Neuronal stem cell (in vitro differentiated cells): ENCODE results near the gene RPL39L.
A peak's percentile ranks its signal among the peaks of the same experiment; 100 is the strongest.

Experiments used
- DNase-seq: peaks from one replicate; pipeline ENCODE4 v3.0.0-alpha.2; 2013; ENCODE audit warnings: low spot score
- H2AFZ ChIP-seq: one replicate; pipeline ENCODE4 v1.6.1; 2013; ENCODE audit warnings: mild to moderate bottlenecking, low read length, inconsistent platforms
- H2AK5ac ChIP-seq: 2 replicates; pipeline ENCODE4 v1.6.1; 2013; ENCODE audit warnings: low read depth, mild to moderate bottlenecking, inconsistent platforms, low read length, moderate library complexity, mixed read lengths
- H2BK120ac ChIP-seq: 2 replicates; pipeline ENCODE4 v1.6.1; 2013; ENCODE audit warnings: low read depth, mild to moderate bottlenecking, inconsistent platforms, low read length, moderate library complexity, mixed read lengths
- H2BK12ac ChIP-seq: one replicate; pipeline ENCODE4 v1.6.1; 2013; ENCODE audit warnings: low read length, inconsistent platforms
- H2BK15ac ChIP-seq: 2 replicates; pipeline ENCODE4 v1.6.1; 2013; ENCODE audit warnings: mild to moderate bottlenecking, low read length, inconsistent platforms, mixed read lengths
- H2BK5ac ChIP-seq: one replicate; pipeline ENCODE4 v1.6.1; 2013; ENCODE audit warnings: inconsistent platforms, mild to moderate bottlenecking, low read length, moderate library complexity
- H3K14ac ChIP-seq: one replicate; pipeline ENCODE4 v1.6.1; 2013; ENCODE audit warnings: low read length, inconsistent platforms
- H3K18ac ChIP-seq: 2 replicates; pipeline ENCODE4 v1.6.1; 2013; ENCODE audit warnings: low read length, inconsistent platforms
- H3K23ac ChIP-seq: 2 replicates; pipeline ENCODE4 v1.6.1; 2013; ENCODE audit warnings: low read depth, mild to moderate bottlenecking, mixed read lengths, low read length, inconsistent platforms; ENCODE audit not compliant: poor library complexity
- H3K27ac ChIP-seq: replicated peaks from 3 replicates; pipeline ENCODE4 v1.5.1; 2013; ENCODE audit warnings: low read length, inconsistent platforms
- H3K27me3 ChIP-seq, 3 experiments: 2 replicates each; pipeline ENCODE4 v1.6.1; 2013; ENCODE audit warnings: low read length in 3 of 3, mild to moderate bottlenecking in 2 of 3, inconsistent platforms in 1 of 3, low read depth in 1 of 3, mixed read lengths in 1 of 3, moderate library complexity in 1 of 3; ENCODE audit not compliant: control insufficient read depth in 3 of 3, insufficient read depth in 3 of 3
- H3K36me3 ChIP-seq, 2 donors: replicated peaks in 1 of 2; 2 replicates each; pipeline ENCODE4 v1.6.1; 2013; ENCODE audit warnings: low read length in 2 of 2; ENCODE audit not compliant: control insufficient read depth in 2 of 2, insufficient read depth in 2 of 2
- H3K4ac ChIP-seq: 2 replicates; pipeline ENCODE4 v1.6.1; 2013; ENCODE audit warnings: inconsistent platforms, mild to moderate bottlenecking, low read length, moderate library complexity
- H3K4me1 ChIP-seq, 2 donors: 1 replicate in 1 of 2; 2 replicates in 1 of 2; pipeline ENCODE4 v1.6.1; 2013; ENCODE audit warnings: low read length in 2 of 2, low read depth in 1 of 2; ENCODE audit not compliant: control insufficient read depth in 2 of 2, insufficient read depth in 1 of 2
- H3K4me2 ChIP-seq: one replicate; pipeline ENCODE4 v1.6.1; 2013; ENCODE audit warnings: mild to moderate bottlenecking, low read length, inconsistent platforms; ENCODE audit not compliant: insufficient read depth, poor library complexity, severe bottlenecking
- H3K4me3 ChIP-seq, 2 donors: 2 replicates each; pipeline ENCODE4 v1.5.1; 2013; ENCODE audit warnings: low read length in 2 of 2, mild to moderate bottlenecking in 2 of 2, inconsistent platforms in 1 of 2, moderate library complexity in 1 of 2
- H3K79me1 ChIP-seq: one replicate; pipeline ENCODE4 v1.6.1; 2013; ENCODE audit warnings: low read depth, mild to moderate bottlenecking, inconsistent platforms, low read length, moderate library complexity
- H3K9ac ChIP-seq: one replicate; pipeline ENCODE4 v1.6.1; 2013; ENCODE audit warnings: mild to moderate bottlenecking, low read depth, low read length, inconsistent platforms; ENCODE audit not compliant: poor library complexity
- H3K9me3 ChIP-seq, 2 donors: replicated peaks in 1 of 2; 2 replicates each; pipeline versions ENCODE3 to v1.6.1; 2013; ENCODE audit warnings: low read length in 2 of 2, mild to moderate bottlenecking in 2 of 2, inconsistent platforms in 1 of 2, low read depth in 1 of 2, mixed read lengths in 1 of 2, moderate library complexity in 1 of 2; ENCODE audit not compliant: control insufficient read depth in 2 of 2, insufficient read depth in 1 of 2
- H4K8ac ChIP-seq: one replicate; pipeline ENCODE4 v1.6.1; 2013; ENCODE audit warnings: low read depth, mild to moderate bottlenecking, inconsistent platforms, low read length, moderate library complexity
- H4K91ac ChIP-seq: one replicate; pipeline ENCODE4 v1.6.1; 2013; ENCODE audit warnings: low read length, low read depth, mild to moderate bottlenecking, inconsistent platforms; ENCODE audit not compliant: poor library complexity
- WGBS, 2 donors: extraction: QIAGEN DNeasy Blood & Tissue Kit; methylation state at CpG; one replicate each; pipeline ENCODE4 v1.1.7; 2013; ENCODE audit warnings: missing lambda C conversion rate in 2 of 2, mixed read lengths in 1 of 2; ENCODE audit not compliant: insufficient read length in 2 of 2, insufficient replicate concordance in 1 of 2; ENCODE audit errors: extremely low coverage in 2 of 2; 5-methylcytosine and 5-hydroxymethylcytosine counted together

RPL39L gene

GRCh38 chr3:187166750-187167149, 27.5 kb upstream of the RPL39L start:
- H4K91ac ChIP-seq, result no peak overlapping the region
- no peak overlapping the region for H2BK120ac ChIP-seq
- peaks cover 0 to 4% of the 10 kb centered on the region in 2 donors for H3K4me1 ChIP-seq
- H3K79me1 ChIP-seq, result no peaks in the 10 kb centered on the region
- H2BK12ac ChIP-seq, result no peak overlapping the region
- no peak overlapping the region for H3K4me2 ChIP-seq
- no peak overlapping the region for H3K4me3 ChIP-seq
- no peaks in the 10 kb centered on the region for H3K9me3 ChIP-seq
- no peak overlapping the region for H3K4ac ChIP-seq
- H4K8ac ChIP-seq, result no peak overlapping the region
- no peak overlapping the region for H3K14ac ChIP-seq
- no peak overlapping the region for H3K18ac ChIP-seq
- DNase-seq, result no peak
- H2BK5ac ChIP-seq, result no peak overlapping the region
- no peaks in the 10 kb centered on the region for H3K36me3 ChIP-seq
- no peak overlapping the region for H3K23ac ChIP-seq
- no peak overlapping the region for H2AK5ac ChIP-seq
- no peak overlapping the region for H2BK15ac ChIP-seq
- no CpG with 5 or more reads among the region's 8 CpGs for WGBS, 2 donors
- no peak overlapping the region for H2AFZ ChIP-seq
- no peak overlapping the region for H3K27ac ChIP-seq
- no peaks in the 10 kb centered on the region for H3K27me3 ChIP-seq
- no peak overlapping the region for H3K9ac ChIP-seq

DNA sequence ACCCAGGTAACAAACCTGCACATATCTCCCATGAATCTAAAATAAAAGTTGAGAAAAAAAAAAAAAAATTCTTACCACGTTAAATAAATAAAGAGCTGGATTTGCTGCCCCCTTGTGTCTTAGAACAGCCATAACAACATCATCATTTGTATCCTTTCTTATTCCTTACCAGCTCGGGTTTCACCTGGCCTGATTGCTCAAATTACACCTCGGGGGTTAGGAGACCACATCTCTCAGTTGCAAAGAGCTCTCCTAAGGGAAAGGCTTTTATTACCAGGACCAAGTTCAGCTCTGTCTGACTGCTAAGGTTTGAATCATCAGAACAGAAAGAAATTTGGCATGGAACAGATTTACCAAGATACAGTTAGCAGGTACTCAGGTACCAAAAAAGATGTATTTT, 25.8 kb upstream of the RPL39L start:
- Histone ChIP-seq H3K9ac (no peak overlapping the region), H3K27ac (no peak overlapping the region), H3K4ac (no peak overlapping the region), H3K14ac (no peak overlapping the region), H3K36me3 (no peaks in the 10 kb centered on the region), H2BK120ac (no peak overlapping the region), H3K4me2 (no peak overlapping the region), H4K8ac (no peak overlapping the region), H3K27me3 (no peaks in the 10 kb centered on the region), H3K18ac (no peak overlapping the region), H3K23ac (no peak overlapping the region), H2BK12ac (no peak overlapping the region), H2BK15ac (no peak overlapping the region), H2AFZ (no peak overlapping the region), H3K79me1 (no peaks in the 10 kb centered on the region), H2AK5ac (no peak overlapping the region), H3K4me1 (peaks cover 0 to 4% of the 10 kb centered on the region in 2 donors), H3K4me3 (no peak overlapping the region), H2BK5ac (no peak overlapping the region), H3K9me3 (no peaks in the 10 kb centered on the region), H4K91ac (no peak overlapping the region)
- DNase-seq, result peak; percentile 69
- no CpG with 5 or more reads among the region's 3 CpGs for WGBS, 2 donors

- Histone ChIP-seq H2BK120ac (no peak overlapping the region), H4K91ac (no peak overlapping the region), H3K9me3 (no peaks in the 10 kb centered on the region), H2BK5ac (no peak overlapping the region), H3K36me3 (no peaks in the 10 kb centered on the region), H3K14ac (no peak overlapping the region), H4K8ac (no peak overlapping the region), H2BK15ac (no peak overlapping the region), H2BK12ac (no peak overlapping the region), H3K23ac (no peak overlapping the region), H3K9ac (no peak overlapping the region), H2AK5ac (no peak overlapping the region), H3K27ac (no peak overlapping the region), H3K4me3 (no peak overlapping the region), H3K18ac (no peak overlapping the region), H3K4me1 (peaks cover 0 to 4% of the 10 kb centered on the region in 2 donors), H3K79me1 (no peaks in the 10 kb centered on the region), H3K4me2 (no peak overlapping the region), H2AFZ (no peak overlapping the region), H3K4ac (no peak overlapping the region), H3K27me3 (peaks cover 0 to 4% (median 0%) of the 10 kb centered on the region in 3 experiments)
- DNase-seq, result no peak
- WGBS, 2 donors, result no CpG with 5 or more reads among the region's 6 CpGs
These were observed 23.1 kb upstream of the RPL39L start for GRCh38 chr3:187162265-187162953.

- Histone ChIP-seq H3K79me1 (no peaks in the 10 kb centered on the region), H3K4me1 (peaks cover 0 to 4% of the 10 kb centered on the region in 2 donors), H3K14ac (no peak overlapping the region), H3K27ac (no peak overlapping the region), H3K36me3 (no peaks in the 10 kb centered on the region), H2BK12ac (no peak overlapping the region), H3K18ac (no peak overlapping the region), H2AK5ac (no peak overlapping the region), H3K9me3 (no peaks in the 10 kb centered on the region), H4K91ac (no peak overlapping the region), H3K4ac (no peak overlapping the region), H2AFZ (no peak overlapping the region), H2BK120ac (no peak overlapping the region), H3K4me2 (no peak overlapping the region), H3K9ac (no peak overlapping the region), H2BK5ac (no peak overlapping the region), H4K8ac (no peak overlapping the region), H3K27me3 (peaks cover 0 to 4% (median 0%) of the 10 kb centered on the region in 3 experiments), H3K4me3 (no peak overlapping the region), H2BK15ac (no peak overlapping the region), H3K23ac (no peak overlapping the region)
- no peak for DNase-seq
These were observed 22.3 kb upstream of the RPL39L start for GRCh38 chr3:187161556-187161955.
